EL (cell line): ENCODE measurements around the gene FBXL4.
A peak's percentile ranks its signal among the peaks of the same experiment; 100 is the strongest.
"Not testable (repeated sequence)": the region's sequence is repeated elsewhere in the genome, so short reads cannot be mapped to it uniquely, and the experiment has no call there.

Experiments
- DNase-seq: peaks from one replicate; pipeline ENCODE4 v3.0.0-alpha.2; 2016

Gene FBXL4

GRCh38 chr6:98945311-98946115, 2.2 kb downstream of the FBXL4 start:
- DNase-seq: no peak

GRCh38 chr6:98944598-98945081, 3.1 kb downstream of the FBXL4 start:
- DNase-seq: peak; percentile 18

GRCh38 chr6:98944168-98944567, 3.6 kb downstream of the FBXL4 start:
- DNase-seq: no peak

- DNase-seq: no peak
Observed at GRCh38 chr6:98942263-98942803, 5.4 kb downstream of the FBXL4 start.

GRCh38 chr6:98941319-98941718, 6.4 kb downstream of the FBXL4 start:
- DNase-seq: no peak

GRCh38 chr6:98937351-98937750, 10.4 kb downstream of the FBXL4 start:
- DNase-seq: no peak

- DNase-seq: no peak
Observed at GRCh38 chr6:98932381-98932780, 15.4 kb downstream of the FBXL4 start.

- no peak for DNase-seq
Observed at GRCh38 chr6:98931696-98932095, 16.1 kb downstream of the FBXL4 start.

GRCh38 chr6:98929498-98930060, 18.2 kb downstream of the FBXL4 start:
- DNase-seq: peak; percentile 3

GRCh38 chr6:98928688-98929087, 19.1 kb downstream of the FBXL4 start:
- no peak for DNase-seq

- DNase-seq: no peak
Observed at GRCh38 chr6:98927534-98927933, 20.2 kb downstream of the FBXL4 start.

- DNase-seq: no peak
Observed at GRCh38 chr6:98925831-98926230, 21.9 kb downstream of the FBXL4 start.

- DNase-seq: no peak
Observed at GRCh38 chr6:98924647-98925046, 23.1 kb downstream of the FBXL4 start.

GRCh38 chr6:98920904-98921431, 26.8 kb downstream of the FBXL4 start:
- DNase-seq: no peak

GRCh38 chr6:98910946-98911345, 36.8 kb downstream of the FBXL4 start:
- not testable (repeated sequence) for DNase-seq

- DNase-seq: no peak
Observed at GRCh38 chr6:98909236-98909635, 38.5 kb downstream of the FBXL4 start.

- not testable (repeated sequence) for DNase-seq
Observed at GRCh38 chr6:98906342-98906741, 41.4 kb downstream of the FBXL4 start.

GRCh38 chr6:98905759-98906158, 42.0 kb downstream of the FBXL4 start:
- DNase-seq: no peak

- DNase-seq: peak; percentile 50
Observed at GRCh38 chr6:98904096-98904495, 43.6 kb downstream of the FBXL4 start.

GRCh38 chr6:98900706-98901105, 47.0 kb downstream of the FBXL4 start:
- DNase-seq: no peak

- peak; percentile 19 for DNase-seq
Observed at GRCh38 chr6:98894810-98895209, 52.9 kb downstream of the FBXL4 start.

- DNase-seq: no peak
Observed at GRCh38 chr6:98887650-98888049, 60.1 kb downstream of the FBXL4 start.

- DNase-seq: no peak
Observed at GRCh38 chr6:98885330-98885729, 62.4 kb downstream of the FBXL4 start.

GRCh38 chr6:98880486-98880885, 67.3 kb downstream of the FBXL4 start:
- DNase-seq: no peak
